Erythroblast (primary cell): Measurements from ENCODE around the gene KRTAP4-11.
"Not testable (repeated sequence)": the region's sequence is repeated elsewhere in the genome, so short reads cannot be mapped to it uniquely, and the experiment has no call there.

ENCODE experiments used
- GATA1 ChIP-seq: IDR thresholded peaks from 2 replicates; pipeline ENCODE4 v1.6.1; 2011; ENCODE audit warnings: low read depth, mild to moderate bottlenecking, control low read depth, low read length, moderate library complexity
- POLR2A ChIP-seq: IDR thresholded peaks from 2 replicates; pipeline ENCODE4 v1.6.1; 2011; ENCODE audit warnings: mild to moderate bottlenecking, low read length

GRCh38 chr17:41083427-41083826, 34.7 kb downstream of the KRTAP4-11 start:
- not testable (repeated sequence) for TF ChIP-seq POLR2A, GATA1
